Cerebellar cortex (tissue), 1 donor: Measurements from ENCODE around the gene DIS3L.
"Not testable (repeated sequence)": the region's sequence is repeated elsewhere in the genome, so short reads cannot be mapped to it uniquely, and the experiment has no call there.

ENCODE experiments used
- DNase-seq: peaks from one replicate; pipeline ENCODE4 v3.0.0-alpha.2; 2015; ENCODE audit warnings: low spot score

The DIS3L gene

DNA sequence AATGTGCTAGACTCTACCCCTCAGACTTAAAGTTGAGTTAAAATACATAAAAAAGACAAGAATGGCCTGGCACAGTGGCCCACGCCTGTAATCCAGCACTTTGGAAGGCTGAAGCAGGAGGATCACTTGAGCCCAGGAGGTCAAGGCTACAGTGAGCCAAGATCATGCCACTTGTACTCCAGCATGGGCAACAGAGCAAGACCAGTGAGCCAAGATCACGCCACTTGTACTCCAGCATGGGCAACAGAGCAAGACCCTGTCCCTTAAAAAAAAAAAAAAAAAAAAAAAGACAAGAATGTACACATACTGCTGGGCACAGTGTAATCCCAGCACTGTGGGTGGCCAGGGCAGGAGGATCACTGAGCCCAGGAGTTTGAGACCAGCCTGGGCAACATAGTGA, 17.4 kb downstream of the DIS3L start:
- no peak for DNase-seq

DNA sequence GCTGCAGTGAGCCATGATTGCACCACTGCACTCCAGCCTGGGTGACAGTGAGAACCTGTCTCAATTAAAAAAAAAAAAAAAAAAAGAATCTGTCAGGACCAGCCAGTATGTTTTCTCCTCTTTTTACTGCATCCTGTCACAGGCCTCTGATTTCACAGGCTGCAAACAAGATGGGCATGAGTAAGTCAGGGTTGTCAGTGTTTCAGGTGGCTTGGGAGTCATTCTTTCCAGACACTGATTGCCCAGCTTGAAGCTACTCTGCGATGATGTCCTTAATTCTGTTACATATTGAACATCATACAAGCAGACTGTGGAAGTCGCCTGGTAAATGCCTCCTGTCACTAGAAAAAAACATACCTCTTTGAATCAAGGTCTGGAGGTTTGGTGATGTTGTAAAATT, 18.8 kb downstream of the DIS3L start:
- DNase-seq = no peak

DNA sequence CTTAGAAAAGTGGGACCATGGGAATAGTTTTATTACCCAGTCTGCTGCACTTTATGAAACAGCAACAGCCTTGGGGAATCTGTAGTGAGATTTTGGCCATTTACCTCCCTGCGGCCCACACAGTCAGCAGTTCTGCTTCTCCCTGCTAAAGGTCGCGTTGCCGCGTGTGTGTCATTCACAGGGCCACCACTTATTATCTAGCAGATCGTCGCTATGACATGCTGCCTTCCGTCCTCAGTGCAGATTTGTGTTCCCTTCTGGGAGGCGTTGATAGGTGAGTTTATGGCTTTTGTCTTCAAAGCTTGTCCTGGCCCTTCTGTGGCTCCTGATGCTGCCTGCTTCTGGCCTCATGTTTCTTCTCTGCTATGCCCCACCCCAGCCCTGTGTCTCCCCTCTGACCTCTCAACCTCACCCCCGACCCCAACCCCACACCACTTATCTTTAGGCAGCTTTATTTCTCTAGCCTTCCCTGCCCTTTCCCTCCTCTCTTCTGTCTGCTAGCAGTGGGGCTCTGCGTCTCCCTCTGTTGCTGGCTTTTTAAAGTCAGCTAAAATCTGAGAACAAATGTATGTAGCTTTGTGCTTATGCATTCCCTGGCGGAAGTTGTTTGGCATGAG, 30.1 kb downstream of the DIS3L start:
- no peak for DNase-seq

DNA sequence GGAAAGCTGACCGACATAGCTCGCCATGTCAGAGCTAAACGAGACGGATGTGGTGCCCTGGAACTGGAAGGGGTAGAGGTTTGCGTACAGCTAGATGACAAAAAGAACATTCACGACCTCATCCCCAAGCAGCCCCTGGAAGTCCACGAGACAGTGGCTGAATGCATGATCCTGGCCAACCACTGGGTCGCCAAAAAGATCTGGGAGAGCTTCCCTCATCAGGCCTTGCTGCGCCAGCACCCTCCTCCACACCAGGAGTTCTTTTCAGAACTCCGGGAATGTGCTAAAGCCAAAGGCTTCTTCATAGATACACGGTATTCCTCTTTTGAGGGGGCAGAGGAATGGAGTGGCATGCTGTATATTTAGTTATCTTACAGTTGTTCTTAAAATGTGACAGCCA, 32.7 kb downstream of the DIS3L start:
- DNase-seq = no peak

DNA sequence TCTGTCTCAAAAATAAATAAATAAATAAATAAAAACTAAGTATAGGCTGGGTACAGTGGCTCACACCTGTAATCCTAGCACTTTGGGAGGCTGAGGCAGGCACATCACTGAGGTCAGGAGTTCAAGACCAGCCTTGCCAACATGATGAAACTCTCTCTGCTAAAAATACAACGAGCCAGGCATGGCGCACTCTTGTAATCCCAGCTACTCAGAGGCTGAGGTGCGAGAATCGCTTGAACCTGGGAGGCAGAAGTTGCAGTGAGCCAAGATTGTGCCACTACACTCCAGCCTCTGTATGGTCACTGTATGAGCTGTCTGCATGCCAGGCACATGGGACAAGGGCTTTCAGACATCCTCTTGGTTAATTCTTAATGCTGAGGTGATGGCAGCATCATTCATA, 34.4 kb downstream of the DIS3L start:
- DNase-seq = no peak

DNA sequence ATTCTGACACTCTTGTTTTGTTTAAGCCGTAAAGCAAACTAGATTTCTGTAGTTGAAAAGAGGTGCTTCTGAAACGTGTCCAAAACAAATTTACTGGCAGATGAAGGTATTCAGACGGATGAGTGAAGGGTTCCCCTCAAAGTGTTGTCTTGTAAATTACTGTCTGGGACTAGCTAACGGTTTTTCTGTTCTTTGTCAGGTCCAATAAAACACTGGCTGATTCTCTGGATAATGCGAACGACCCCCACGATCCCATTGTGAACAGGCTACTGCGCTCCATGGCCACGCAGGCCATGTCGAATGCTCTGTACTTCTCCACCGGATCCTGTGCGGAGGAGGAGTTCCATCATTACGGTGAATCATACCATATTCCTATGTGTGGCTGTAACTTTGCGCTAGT, 35.4 kb downstream of the DIS3L start:
- no peak for DNase-seq

DNA sequence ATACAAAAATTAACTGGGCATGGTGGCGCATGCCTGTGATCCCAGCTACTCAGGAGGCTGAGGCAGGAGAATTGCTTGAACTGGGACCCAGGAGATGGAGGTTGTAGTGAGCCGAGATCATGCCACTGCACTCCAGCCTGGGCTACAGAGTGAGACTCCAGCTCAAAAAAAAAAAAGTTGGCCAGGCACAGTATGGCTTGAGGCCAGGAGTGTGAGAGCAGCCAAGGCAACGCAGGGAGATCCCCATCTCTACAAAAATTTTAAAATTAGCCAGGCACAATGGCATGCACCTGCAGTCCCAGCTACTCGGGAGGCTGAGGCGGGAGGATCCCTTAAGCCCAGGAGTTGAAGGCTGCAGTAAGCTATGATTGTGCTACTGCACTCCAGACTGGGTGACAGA, 55.2 kb downstream of the DIS3L start:
- not testable (repeated sequence) for DNase-seq

DNA sequence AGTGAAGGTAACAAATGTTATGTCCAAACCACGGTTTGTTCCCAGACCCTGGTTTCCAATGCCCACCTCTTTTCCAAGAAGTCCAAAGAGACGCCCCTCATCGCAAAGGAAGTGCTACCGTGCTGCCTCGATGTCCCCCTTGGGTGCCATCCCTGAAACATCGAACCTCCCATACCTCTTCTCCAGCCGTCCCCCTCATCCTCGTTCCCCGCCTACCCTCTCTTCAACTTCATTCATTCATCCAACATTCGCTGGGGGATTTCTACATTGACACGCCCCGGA, 62.6 kb downstream of the DIS3L start:
- no peak for DNase-seq

DNA sequence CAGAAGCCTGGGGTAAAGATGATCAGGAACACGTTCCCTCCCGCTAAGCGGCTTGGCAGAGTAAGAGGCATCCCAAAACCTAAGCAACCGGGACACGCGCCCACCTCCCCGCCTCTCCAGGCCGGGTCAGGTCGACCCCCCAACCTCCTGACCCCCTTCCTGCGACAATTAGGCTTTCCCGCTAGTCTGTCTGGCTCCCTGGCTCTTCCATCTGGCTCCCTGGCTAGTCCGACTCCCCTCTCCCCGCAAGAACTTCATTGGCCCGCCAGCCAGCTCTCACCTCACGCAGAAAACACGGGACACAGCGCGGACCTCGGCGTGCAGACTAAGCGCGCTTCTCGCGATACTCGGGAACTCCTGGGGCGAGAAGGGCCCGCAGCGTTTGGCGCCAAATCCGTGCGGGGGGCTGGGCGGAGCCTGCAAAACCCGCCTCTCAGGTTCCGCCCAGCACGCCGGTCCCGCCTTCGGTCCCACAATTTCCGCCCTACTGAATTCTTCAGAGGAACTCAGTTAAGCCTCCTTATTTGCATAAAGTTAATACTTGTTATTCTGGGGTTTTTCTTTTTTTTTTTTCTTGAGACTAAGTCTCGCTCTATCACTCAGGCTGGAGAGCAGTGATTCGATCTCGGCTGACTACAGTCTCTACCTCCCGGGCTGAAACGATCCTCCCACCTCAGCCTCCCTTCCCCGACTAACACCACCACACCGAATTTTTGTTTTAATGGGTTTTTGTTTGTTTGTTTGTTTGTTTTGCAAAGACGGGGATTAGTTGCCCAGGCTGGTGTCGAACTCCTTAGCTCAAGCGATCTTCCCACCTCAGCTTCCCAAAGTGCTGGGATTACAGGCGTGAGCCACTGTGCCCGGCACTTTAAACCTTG, 63.2 kb downstream of the DIS3L start, which contains the start of gene TIPIN:
Gene TIPIN, minus strand, starts transcription at position 327 of the 878 bp plus-strand sequence. CDS start 3,738 bp downstream, outside the sequence.
- peak; percentile 92 for DNase-seq

DNA sequence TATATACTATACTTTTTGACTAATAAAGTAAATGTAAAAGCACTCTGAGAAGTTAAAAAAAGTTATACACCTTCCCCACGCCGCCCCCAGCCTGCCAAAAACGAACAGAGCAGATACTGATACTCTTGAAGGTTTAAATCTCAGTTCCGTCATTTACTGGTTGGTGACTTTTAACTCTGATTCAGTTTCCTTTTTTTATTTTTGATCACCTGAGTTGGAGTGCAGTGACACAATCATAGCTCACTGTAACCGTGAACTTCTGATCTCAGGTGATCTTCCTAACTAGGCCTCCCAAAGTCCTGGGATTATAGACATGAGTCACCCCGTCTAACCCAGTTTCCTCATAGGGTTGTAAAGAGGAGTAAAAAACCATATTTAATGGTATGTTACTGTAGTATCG, 66.4 kb downstream of the DIS3L start:
- DNase-seq = no peak

DNA sequence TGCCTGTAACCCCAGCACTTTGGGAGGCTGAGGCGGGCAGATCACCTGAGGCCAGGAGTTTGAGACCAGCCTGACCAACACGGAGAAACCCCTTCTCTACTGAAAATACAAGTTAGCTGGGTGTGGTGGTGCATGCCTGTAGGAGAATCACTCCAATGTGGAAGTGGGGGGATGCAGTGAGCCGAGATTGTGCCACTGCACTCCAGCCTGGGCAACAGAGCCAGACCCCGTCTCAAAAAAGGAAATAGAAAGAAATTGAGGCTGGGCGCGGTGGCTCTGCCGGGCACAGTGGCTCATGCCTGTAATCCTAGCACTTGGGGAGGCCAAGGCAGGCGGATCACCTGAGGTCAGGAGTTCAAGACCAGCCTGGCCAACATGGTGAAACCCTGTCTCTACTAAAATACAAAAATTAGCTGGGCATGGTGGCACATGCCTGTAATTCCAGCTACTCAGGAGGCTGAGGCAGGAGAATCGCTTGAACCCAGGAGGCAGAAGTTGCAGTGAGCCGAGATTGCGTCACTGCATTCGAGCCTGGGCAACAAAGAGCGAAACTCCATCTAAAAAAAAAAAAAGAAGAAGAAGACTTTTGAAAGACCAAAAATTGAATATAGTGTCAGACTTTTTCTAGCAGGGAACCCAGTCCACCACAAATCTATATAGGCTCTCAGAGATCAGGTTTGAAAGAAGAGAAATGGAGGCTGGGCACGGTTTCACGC, 68.5 kb downstream of the DIS3L start:
- not testable (repeated sequence) for DNase-seq

DNA sequence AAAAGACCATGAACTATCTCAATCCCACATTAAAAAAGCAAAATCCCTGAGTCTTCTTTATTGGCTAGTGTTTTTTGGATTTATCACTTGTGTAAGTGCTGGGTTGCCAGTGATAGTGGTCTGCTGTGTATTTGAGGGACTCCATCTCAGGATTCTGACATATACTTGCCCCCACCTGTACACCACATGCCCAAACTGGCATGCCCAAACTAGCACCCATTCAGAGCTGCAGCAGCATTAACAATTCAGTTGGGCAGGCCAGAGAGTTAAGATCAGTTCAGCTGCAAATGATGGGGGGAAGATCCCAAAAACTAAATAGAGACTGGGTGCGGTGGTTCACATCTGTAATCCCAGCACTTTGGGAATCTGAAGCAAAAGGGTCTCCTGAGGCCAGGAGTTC, 69.4 kb downstream of the DIS3L start:
- no peak for DNase-seq

DNA sequence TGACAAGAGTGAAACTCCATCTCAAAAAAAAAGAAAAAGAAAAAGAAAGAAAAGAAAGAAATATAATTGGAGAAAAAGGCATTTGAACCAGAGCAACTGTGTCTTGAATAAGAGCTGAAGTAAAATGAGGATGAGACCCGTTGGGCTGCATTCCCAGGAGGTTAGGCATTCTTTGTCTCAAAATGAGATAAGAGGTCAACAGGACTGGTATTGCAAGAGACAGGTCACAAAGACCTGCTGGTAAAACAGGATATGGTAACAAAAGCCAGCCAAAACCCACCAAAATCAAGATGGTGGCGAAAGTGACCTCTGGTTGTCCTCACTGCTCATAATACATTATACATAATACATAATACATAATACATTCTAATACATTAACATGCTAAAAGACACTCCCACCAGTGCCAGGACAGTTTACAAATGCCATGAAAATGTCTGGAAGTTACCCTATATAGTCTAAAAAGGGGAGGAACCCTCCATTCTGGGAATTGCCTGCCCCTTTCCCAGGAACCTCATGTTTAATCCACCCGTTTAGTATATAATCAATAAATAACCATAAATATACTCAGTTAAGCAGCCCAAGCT, 71.7 kb downstream of the DIS3L start:
- no peak for DNase-seq

DNA sequence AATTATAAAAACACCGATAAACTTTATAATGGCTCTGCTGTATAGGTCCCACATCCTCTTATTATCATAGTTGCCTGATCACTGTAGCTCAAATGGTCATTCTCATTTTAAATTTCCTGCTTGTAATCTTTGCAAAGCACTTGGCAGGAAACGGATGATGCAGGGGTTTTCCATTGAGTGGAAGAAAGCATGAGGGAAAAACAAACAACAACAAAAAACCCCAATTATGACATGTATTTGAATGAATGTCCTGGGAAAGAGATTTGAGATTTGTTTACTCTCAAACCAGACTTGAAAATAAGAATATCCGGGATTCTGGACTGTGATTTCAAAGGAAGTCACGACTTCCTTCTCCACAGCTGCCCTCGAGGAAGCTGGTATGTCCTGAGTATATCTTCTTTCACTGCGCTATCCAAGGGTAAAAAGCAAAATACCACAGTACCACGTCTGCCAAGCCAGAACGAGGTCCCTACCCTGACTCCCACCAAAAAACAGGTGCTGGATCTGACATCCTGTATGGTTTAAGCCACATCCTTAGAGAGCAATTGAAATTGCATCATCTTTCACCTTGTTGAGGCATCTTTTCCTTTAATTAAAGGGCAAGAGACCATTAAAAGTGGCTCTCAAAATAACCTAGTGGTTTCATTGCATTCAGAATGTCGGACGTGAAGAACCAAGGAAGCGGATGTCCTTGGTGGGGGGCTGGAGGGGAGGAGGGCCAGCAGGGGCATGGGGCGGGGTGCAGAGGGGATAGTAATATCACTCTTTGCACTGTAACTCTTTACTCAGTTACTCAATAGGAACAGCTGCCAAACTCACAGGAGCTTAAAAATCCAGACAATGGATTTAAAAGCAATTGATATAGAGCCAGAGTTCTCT, 76.6 kb downstream of the DIS3L start:
- no peak for DNase-seq

DNA sequence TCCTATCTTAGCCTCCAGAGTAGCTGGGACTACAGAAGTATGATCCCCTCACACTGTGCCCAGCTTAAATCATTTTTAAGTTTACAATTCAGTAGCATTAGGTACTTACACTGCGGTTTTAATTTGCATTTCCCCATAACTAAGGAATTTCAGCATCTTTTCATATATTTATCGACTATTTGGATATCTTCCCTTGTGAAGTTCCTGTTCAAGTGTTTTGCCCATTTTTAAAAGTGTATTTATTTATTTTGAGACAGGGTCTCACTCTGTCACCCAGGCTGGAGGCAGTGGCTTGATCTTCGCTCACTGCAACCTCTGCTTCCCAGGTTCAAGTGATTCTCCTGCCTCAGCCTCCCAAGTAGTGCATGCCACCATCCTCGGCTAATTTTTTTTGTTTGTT, 80.8 kb downstream of the DIS3L start:
- no peak for DNase-seq

DNA sequence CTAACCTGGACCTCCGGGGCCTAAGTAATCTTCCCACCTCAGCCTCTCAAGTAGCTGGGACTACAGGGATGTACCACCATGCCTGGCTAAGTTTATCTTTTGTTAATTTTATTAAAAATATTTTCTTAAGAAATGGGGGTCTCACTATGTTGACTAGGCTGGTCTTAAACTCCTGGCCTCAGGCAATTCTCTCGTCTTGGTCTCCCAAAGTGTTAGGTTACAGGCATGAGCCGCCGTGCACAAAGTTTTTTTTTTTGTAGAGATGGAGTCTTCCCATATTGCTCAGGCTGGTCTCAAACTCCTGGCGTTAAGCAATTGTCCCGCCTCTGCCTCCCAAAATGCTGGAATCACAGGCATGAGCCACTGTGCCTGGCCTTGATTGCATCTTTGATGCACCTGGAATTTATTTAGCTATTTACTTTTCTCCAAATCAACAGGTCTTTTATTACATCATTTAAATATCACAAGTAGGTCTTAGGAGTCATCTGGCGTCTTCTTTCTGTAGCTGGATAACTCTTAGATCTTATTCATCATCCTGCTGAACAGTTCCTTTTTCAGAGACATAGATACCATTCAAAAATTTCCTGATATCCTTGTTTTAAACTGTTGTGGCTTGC, 85.6 kb downstream of the DIS3L start:
- no peak for DNase-seq

DNA sequence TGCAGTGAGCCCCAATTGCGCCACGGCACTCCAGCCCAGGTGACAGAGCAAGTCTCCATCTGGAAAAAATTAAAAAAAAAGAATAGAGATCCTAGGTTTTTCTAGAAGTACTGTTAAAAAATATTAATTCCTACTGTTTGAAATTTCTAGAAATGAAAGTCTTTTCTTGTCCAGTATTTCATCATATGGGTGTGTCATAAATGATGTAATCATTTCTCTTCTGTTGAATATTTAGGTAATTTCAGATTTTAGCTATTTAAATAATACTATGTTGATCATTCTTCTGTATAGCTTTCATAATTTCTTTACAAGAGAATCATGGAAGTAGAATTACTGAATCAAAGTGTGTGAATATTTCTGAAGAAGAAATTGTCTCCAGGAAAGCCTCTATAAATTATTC, 88.0 kb downstream of the DIS3L start:
- not testable (repeated sequence) for DNase-seq
